CMK (cell line): ENCODE results near the gene PTPRM.

ENCODE experiments used
- DNase-seq: peaks from one replicate; pipeline ENCODE4 v3.0.0-alpha.2; 2010; ENCODE audit warnings: low read depth

PTPRM gene

GRCh38 chr18:7566567-7567473, at the start of gene PTPRM:
Gene PTPRM (plus strand): TSS chr18:7567316. CDS start chr18:7567819, 503 bp downstream.
- no peak for DNase-seq

- DNase-seq = no peak
Observed at GRCh38 chr18:7517852-7518251, 49.3 kb upstream of the PTPRM start.

- no peak for DNase-seq
Observed at GRCh38 chr18:7520200-7520785, 46.8 kb upstream of the PTPRM start.

- no peak for DNase-seq
Observed at GRCh38 chr18:7521226-7521856, 45.8 kb upstream of the PTPRM start.

- no peak for DNase-seq
Observed at GRCh38 chr18:7523772-7524171, 43.3 kb upstream of the PTPRM start.

GRCh38 chr18:7524786-7525185, 42.3 kb upstream of the PTPRM start:
- DNase-seq = no peak

- DNase-seq = no peak
Observed at GRCh38 chr18:7532942-7533341, 34.2 kb upstream of the PTPRM start.

- DNase-seq = no peak
Observed at GRCh38 chr18:7535436-7536205, 31.5 kb upstream of the PTPRM start.

GRCh38 chr18:7537145-7537544, 30.0 kb upstream of the PTPRM start:
- DNase-seq = no peak

- no peak for DNase-seq
Observed at GRCh38 chr18:7541835-7542234, 25.3 kb upstream of the PTPRM start.

GRCh38 chr18:7544686-7545085, 22.4 kb upstream of the PTPRM start:
- DNase-seq = no peak

- DNase-seq = no peak
Observed at GRCh38 chr18:7545734-7546133, 21.4 kb upstream of the PTPRM start.

GRCh38 chr18:7548221-7548620, 18.9 kb upstream of the PTPRM start:
- no peak for DNase-seq

- no peak for DNase-seq
Observed at GRCh38 chr18:7548721-7549120, 18.4 kb upstream of the PTPRM start.

GRCh38 chr18:7557973-7558372, 9.1 kb upstream of the PTPRM start:
- DNase-seq = no peak

GRCh38 chr18:7558769-7559168, 8.3 kb upstream of the PTPRM start:
- no peak for DNase-seq

- no peak for DNase-seq
Observed at GRCh38 chr18:7559709-7560319, 7.3 kb upstream of the PTPRM start.

- no peak for DNase-seq
Observed at GRCh38 chr18:7561909-7562460, 5.1 kb upstream of the PTPRM start.

GRCh38 chr18:7562491-7562890, 4.6 kb upstream of the PTPRM start:
- no peak for DNase-seq

- DNase-seq = no peak
Observed at GRCh38 chr18:7565677-7566076, 1.4 kb upstream of the PTPRM start.

- DNase-seq = no peak
Observed at GRCh38 chr18:7566244-7566566, 911 bp upstream of the PTPRM start.
